ENCODE data around the gene RFX4.

Gene RFX4

DNA sequence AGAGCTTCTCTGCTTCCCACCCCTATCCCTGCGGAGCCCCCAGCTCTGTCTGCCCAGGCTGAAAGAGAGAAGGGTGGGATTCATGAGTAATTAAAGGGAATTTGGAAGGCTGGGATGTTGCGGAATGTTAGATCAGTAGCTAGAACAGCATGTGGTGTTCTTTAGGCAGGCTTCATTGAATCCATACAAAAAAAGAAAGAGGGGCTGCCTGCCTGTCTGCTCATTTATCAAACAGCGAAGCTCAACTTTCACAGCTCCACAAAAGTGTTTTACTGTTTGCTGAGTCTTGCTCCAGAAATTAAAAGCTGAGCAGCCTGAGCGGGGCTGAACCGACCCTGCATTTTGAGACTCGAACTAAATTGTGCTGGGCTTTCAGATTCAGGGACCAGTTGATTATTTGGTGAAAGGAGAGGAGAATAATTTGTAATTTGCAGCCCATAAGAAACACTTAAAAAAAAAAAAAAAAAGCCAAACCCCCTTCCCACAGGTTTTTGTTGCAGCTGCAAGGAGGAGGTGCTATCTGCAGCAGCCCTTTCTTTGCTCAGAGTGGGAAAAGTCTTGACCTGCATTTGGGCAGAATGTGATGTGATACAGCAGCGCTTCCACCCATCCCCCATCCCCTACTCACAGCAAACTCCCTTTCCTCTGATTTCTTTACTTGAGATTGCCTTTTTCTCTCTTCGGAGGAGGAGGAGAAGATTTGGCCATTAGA lies 89.7 kb downstream of the RFX4 start:
- no peak for DNase-seq (ENCODE audit: low spot score)
- TF ChIP-seq, protein P1, sequence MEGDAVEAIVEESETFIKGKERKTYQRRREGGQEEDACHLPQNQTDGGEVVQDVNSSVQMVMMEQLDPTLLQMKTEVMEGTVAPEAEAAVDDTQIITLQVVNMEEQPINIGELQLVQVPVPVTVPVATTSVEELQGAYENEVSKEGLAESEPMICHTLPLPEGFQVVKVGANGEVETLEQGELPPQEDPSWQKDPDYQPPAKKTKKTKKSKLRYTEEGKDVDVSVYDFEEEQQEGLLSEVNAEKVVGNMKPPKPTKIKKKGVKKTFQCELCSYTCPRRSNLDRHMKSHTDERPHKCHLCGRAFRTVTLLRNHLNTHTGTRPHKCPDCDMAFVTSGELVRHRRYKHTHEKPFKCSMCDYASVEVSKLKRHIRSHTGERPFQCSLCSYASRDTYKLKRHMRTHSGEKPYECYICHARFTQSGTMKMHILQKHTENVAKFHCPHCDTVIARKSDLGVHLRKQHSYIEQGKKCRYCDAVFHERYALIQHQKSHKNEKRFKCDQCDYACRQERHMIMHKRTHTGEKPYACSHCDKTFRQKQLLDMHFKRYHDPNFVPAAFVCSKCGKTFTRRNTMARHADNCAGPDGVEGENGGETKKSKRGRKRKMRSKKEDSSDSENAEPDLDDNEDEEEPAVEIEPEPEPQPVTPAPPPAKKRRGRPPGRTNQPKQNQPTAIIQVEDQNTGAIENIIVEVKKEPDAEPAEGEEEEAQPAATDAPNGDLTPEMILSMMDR (IDR thresholded peaks at IDR 0.05; ENCODE audit: extremely low read depth, insufficient read depth, missing control alignments) = no peak
- in situ Hi-C loops (cut with MboI; ENCODE audit: low pct_unique_long_range_greater_than_20kb, low sequenced_read_pairs, unreplicated experiment) = no loop called here

- TF ChIP-seq, protein P1 (IDR thresholded peaks at IDR 0.05; ENCODE audit: extremely low read depth, insufficient read depth, missing control alignments) = no peak
- in situ Hi-C loops (cut with MboI; ENCODE audit: low pct_unique_long_range_greater_than_20kb, low sequenced_read_pairs, unreplicated experiment) = no loop called here
- DNase-seq (ENCODE audit: low spot score) = no peak
Measured at GRCh38 chr12:106673141-106673540, 90.3 kb downstream of the RFX4 start.

- TF ChIP-seq, protein P1 (IDR thresholded peaks at IDR 0.05; ENCODE audit: extremely low read depth, insufficient read depth, missing control alignments) = no peak
- DNase-seq (ENCODE audit: low spot score) = no peak
- in situ Hi-C loops (cut with MboI; ENCODE audit: low pct_unique_long_range_greater_than_20kb, low sequenced_read_pairs, unreplicated experiment) = no loop called here
Measured at GRCh38 chr12:106675651-106676435, 93.0 kb downstream of the RFX4 start.

DNA sequence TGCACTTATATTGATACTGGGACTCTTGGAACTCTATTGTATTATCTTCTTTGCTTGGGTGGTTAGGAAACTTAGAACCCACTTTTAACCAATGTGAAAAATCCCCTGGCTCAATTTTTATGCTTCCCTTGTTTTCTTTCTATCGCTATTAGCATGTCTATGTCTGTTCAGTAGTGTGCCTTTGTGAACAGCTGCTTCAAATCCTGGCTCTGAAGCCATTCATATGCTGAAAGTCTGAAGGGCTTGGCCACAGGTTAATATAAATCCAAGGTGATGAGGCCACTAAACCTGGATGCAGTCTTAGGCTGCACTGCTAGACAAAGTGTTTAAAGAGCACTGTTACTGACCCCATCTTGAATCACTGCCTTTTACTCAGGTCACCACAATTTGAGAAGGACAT lies 96.8 kb downstream of the RFX4 start:
- in situ Hi-C loops (cut with MboI; ENCODE audit: low pct_unique_long_range_greater_than_20kb, low sequenced_read_pairs, unreplicated experiment) = no loop called here
- no peak for DNase-seq (ENCODE audit: low spot score)
- TF ChIP-seq, protein P1 (IDR thresholded peaks at IDR 0.05; ENCODE audit: extremely low read depth, insufficient read depth, missing control alignments) = no peak

GRCh38 chr12:106680280-106680679 lies 97.5 kb downstream of the RFX4 start:
- TF ChIP-seq, protein P1 (IDR thresholded peaks at IDR 0.05; ENCODE audit: extremely low read depth, insufficient read depth, missing control alignments) = no peak
- DNase-seq (ENCODE audit: low spot score) = no peak
- in situ Hi-C loops (cut with MboI; ENCODE audit: low pct_unique_long_range_greater_than_20kb, low sequenced_read_pairs, unreplicated experiment) = no loop called here

DNA sequence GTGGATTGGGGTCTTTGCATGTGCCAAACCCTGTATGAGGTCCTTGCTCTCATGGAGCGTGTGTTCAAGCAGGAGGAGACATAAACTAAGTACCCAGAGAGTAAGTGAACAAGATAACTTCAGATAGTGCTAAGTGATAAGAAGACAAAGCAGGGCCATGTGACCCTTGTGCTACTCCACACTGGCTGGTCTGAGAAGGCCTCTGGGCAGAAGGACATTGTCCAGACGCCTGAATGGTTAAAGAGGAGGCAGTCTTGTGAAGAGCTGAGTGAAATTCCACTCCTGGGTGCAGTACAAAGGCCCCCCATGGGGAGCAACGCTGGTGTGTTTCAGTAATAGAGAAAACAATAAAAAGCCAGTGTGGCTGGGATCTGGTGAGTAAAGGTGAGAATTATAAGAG lies 98.4 kb downstream of the RFX4 start:
- DNase-seq (ENCODE audit: low spot score) = no peak
- TF ChIP-seq, protein P1 (IDR thresholded peaks at IDR 0.05; ENCODE audit: extremely low read depth, insufficient read depth, missing control alignments) = no peak
- in situ Hi-C loops (cut with MboI; ENCODE audit: low pct_unique_long_range_greater_than_20kb, low sequenced_read_pairs, unreplicated experiment) = no loop called here

Measured in GM13977 (cell line).